Glutamatergic neuron (in vitro differentiated cells): ENCODE results near the gene DNAH8. TPM values are rescaled to one million over a fixed set of nuclear protein-coding genes. Genes with fewer than 3 reads are reported as not detected.

ENCODE experiments used
- DNase-seq: peaks from one replicate; pipeline ENCODE4 v3.0.0; 2022
- H3K27ac Mint-ChIP-seq: one replicate; pipeline ENCODE4 v1.8.0; 2020; ENCODE audit warnings: mild to moderate bottlenecking, mixed read lengths, inconsistent platforms; ENCODE audit not compliant: unreplicated experiment
- H3K27me3 Mint-ChIP-seq: one replicate; pipeline ENCODE4 v1.8.0; 2020; ENCODE audit warnings: mild to moderate bottlenecking, moderate library complexity, mixed read lengths, inconsistent platforms; ENCODE audit not compliant: unreplicated experiment
- H3K36me3 Mint-ChIP-seq: one replicate; pipeline ENCODE4 v1.8.0; 2020; ENCODE audit warnings: mild to moderate bottlenecking, mixed read lengths, inconsistent platforms; ENCODE audit not compliant: unreplicated experiment
- H3K4me1 Mint-ChIP-seq: one replicate; pipeline ENCODE4 v1.8.0; 2020; ENCODE audit warnings: mild to moderate bottlenecking, low read depth, mixed read lengths, inconsistent platforms; ENCODE audit not compliant: unreplicated experiment
- H3K4me3 Mint-ChIP-seq: one replicate; pipeline ENCODE4 v1.8.0; 2020; ENCODE audit warnings: mild to moderate bottlenecking, mixed read lengths, inconsistent platforms; ENCODE audit not compliant: unreplicated experiment
- H3K9me3 Mint-ChIP-seq: one replicate; pipeline ENCODE4 v1.8.0; 2020; ENCODE audit warnings: mild to moderate bottlenecking, moderate library complexity, mixed read lengths, inconsistent platforms; ENCODE audit not compliant: unreplicated experiment
- total RNA-seq: library from RNA; stranded (reverse); fragmentation: NEBNext Ultra II Directional; extraction: Animal tissue kit (Norgen Biotek cat#: 25700); gene quantifications from one replicate; pipeline ENCODE4 v1.2.1, GENCODE V29; 2021; ENCODE audit not compliant: unreplicated experiment
- TF ChIP-seq, protein P1 (sequence below): fragments of 200-600 bp; sonication (generic); IDR thresholded peaks from one replicate; pipeline ENCODE4 v1.5.0; 2021; ENCODE audit not compliant: partially characterized antibody, unreplicated experiment

The DNAH8 gene
- total RNA-seq, 1 donor from 2014 or later: not detected

DNA sequence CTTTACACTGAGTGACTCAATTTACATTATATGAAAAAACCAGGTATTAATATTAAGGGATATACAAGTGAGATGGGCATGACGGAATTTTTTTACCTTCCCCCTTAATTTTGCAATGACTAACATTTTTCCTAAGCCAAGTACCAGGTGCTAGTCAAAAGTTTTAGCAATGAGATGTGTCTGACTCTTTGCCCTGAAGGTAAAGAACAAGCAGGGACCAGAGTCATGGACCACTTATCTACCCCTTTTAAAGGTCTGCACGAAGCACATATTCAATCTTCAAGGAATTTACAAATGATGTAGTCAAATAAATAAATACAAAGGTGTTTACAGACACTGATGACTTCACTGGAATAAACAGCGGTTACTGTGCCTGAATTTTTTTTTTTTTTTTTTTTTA lies 13.6 kb upstream of the DNAH8 start:
- H3K27me3 Mint-ChIP-seq: no peaks in the 10 kb centered on the region
- DNase-seq: no peak
- TF ChIP-seq, protein P1, sequence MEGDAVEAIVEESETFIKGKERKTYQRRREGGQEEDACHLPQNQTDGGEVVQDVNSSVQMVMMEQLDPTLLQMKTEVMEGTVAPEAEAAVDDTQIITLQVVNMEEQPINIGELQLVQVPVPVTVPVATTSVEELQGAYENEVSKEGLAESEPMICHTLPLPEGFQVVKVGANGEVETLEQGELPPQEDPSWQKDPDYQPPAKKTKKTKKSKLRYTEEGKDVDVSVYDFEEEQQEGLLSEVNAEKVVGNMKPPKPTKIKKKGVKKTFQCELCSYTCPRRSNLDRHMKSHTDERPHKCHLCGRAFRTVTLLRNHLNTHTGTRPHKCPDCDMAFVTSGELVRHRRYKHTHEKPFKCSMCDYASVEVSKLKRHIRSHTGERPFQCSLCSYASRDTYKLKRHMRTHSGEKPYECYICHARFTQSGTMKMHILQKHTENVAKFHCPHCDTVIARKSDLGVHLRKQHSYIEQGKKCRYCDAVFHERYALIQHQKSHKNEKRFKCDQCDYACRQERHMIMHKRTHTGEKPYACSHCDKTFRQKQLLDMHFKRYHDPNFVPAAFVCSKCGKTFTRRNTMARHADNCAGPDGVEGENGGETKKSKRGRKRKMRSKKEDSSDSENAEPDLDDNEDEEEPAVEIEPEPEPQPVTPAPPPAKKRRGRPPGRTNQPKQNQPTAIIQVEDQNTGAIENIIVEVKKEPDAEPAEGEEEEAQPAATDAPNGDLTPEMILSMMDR: no peak
- peaks cover 6% of the 10 kb centered on the region for H3K9me3 Mint-ChIP-seq
- peaks cover 4% of the 10 kb centered on the region for H3K4me1 Mint-ChIP-seq
- H3K36me3 Mint-ChIP-seq: peaks cover 9% of the 10 kb centered on the region
- no peak overlapping the region for H3K4me3 Mint-ChIP-seq
- H3K27ac Mint-ChIP-seq: no peak overlapping the region

DNA sequence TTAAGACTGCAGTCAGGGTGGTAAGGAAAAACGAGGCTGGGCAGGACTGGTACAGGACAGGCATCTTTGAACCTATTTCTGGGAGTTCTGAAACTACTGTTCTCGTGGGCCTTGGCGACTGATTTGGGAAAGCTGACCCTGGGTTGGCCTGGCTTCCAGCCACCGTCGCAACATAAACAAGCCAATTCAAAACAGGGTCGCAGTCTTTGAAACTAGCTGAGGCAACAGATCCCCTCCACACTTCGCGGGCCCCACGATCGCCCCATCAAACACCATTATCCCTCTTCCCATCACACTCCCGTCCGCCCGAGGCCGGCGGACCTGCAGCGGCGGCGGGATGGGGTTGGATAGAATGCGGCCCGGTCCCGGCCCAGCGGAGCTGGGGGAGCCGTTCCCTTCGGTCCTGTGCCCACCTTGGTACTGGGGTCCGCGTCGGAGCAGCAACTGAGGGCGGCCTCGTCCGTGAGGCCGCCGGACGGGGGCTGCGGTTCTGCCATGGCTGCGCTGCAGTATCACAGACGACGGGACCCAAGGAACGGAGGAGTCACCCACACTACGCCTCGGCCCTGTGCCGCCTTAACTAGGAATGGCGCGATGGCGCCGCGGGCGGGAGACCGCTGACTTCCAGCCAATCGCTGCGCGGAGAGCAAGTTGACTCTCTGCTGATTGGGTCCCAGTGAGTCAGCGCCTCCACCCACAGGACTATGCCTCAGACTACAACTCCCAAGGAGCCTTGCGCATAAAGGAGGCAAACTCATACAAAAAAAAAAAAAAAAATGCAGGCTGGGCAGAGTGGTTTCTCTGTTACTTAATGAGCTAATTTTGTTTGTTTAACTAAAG lies 12.3 kb upstream of the DNAH8 start, which contains the start of gene GLO1:
Gene GLO1 (minus strand): TSS at position 588 of the 840 bp plus-strand sequence. CDS start 91 bp downstream, at position 497.
- DNase-seq: peak; percentile 96
- peaks cover 4% of the 10 kb centered on the region for H3K4me1 Mint-ChIP-seq
- TF ChIP-seq, protein P1: no peak
- peak within 1 kb of the TSS; percentile 65 for H3K27ac Mint-ChIP-seq
- H3K27me3 Mint-ChIP-seq: no peaks in the 10 kb centered on the region
- peaks cover 9% of the 10 kb centered on the region for H3K36me3 Mint-ChIP-seq
- H3K4me3 Mint-ChIP-seq: peak within 1 kb of the TSS; percentile 95
- H3K9me3 Mint-ChIP-seq: peaks cover 6% of the 10 kb centered on the region

DNA sequence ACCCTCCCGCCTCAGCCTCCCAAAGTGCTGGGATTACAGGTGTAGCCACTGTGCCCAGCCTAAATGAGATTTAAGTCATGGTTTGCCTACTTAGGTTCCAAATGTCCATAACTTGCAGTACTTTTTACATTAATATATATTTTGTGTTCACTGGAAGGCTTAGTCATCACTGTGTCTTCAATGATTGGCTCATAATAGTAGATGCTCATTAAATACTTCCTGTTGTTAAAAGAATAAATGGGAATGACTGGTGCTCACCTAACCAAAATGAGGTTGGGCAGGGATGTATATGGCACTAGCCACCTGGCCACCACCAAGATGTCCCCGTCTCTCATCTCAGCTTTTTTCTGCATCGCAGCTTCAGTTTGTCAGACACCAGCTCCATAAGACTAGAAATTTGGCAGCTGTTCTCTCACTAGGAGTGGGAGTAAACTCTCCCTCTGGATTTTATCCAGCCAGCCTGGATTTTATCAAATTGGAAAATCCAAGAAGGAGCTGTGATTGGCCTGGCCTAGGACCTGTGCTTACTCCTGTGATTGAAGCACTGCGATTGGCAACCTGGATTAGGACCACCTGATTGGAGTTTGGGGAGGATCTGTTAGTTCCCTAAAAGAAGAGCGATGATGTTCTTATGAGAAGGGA lies 11.0 kb upstream of the DNAH8 start:
- TF ChIP-seq, protein P1: no peak
- Mint-ChIP-seq H3K27me3 (no peaks in the 10 kb centered on the region), H3K9me3 (peaks cover 6% of the 10 kb centered on the region), H3K27ac (no peak overlapping the region), H3K4me3 (no peak overlapping the region), H3K4me1 (peaks cover 4% of the 10 kb centered on the region), H3K36me3 (peaks cover 9% of the 10 kb centered on the region)
- DNase-seq: no peak

DNA sequence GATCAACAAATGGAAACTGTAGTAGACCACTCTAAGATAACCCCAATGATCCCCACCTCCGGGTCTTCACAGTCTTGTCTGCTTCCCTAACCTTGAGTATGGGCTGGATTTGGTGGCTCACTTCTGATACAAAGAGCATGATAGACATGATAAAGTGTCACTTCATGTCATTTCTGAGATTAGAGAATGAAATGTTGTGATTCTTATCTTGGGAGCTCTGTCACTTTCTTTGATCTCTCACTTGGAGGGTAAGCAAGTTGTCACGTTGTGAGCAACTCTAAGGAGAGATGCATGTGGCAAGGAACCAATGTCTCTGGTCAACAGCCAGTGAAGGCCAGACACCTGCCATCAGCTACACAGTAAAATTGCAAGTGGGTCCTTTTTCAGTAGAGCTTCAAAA lies 9.2 kb upstream of the DNAH8 start:
- TF ChIP-seq, protein P1: no peak
- Mint-ChIP-seq H3K27ac (no peak overlapping the region), H3K4me1 (peaks cover 4% of the 10 kb centered on the region), H3K27me3 (no peaks in the 10 kb centered on the region), H3K36me3 (peaks cover 7% of the 10 kb centered on the region), H3K4me3 (no peak overlapping the region), H3K9me3 (peaks cover 6% of the 10 kb centered on the region)
- DNase-seq: no peak

DNA sequence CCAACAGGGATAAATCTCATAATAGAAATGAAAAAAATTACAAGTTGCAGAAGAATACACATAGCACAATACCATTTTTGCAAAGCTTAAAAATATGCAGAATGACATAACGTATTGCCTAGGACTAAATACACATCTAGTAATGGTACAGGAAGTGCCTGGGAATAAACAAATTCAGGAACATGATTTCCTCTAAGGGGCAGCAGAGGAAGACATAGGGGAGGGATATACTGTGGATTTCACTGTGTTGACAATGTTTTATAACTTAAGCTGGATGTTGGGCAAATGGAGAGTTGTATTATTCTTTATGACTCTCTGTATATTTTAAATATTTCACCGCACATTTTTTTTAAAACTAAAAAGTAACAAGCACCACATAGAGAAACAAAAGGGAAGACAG lies 6.6 kb upstream of the DNAH8 start:
- H3K27ac Mint-ChIP-seq: no peak overlapping the region
- H3K36me3 Mint-ChIP-seq: peaks cover 11% of the 10 kb centered on the region
- H3K4me3 Mint-ChIP-seq: no peak overlapping the region
- peaks cover 4% of the 10 kb centered on the region for H3K9me3 Mint-ChIP-seq
- H3K4me1 Mint-ChIP-seq: no peaks in the 10 kb centered on the region
- H3K27me3 Mint-ChIP-seq: no peaks in the 10 kb centered on the region
- TF ChIP-seq, protein P1: no peak
- DNase-seq: no peak
